SK-N-SH (cell line): ENCODE measurements around the gene ERO1A. TPM values are rescaled to one million over a fixed set of nuclear protein-coding genes. Genes with fewer than 3 reads are reported as not detected.

Experiments used
- CTCF ChIA-PET: fragments of 300-600, 350-600 bp; formaldehyde crosslinking; extraction: SDS; loops from one replicate; lab custom pipeline; 2021; lab: Yijun Ruan, JAX
- POLR2A ChIA-PET: fragments of 350-600 bp; sonication (Branson Sonifier 250); formaldehyde crosslinking; extraction: SDS; loops from one replicate; lab custom pipeline; 2020; ENCODE audit warnings: antibody characterized with exemption, inconsistent platforms; lab: Yijun Ruan, JAX
- DNase-seq: peaks from one replicate; pipeline ENCODE4 v3.0.0; 2012
- H2AFZ ChIP-seq: fragments of 200-600 bp; sonication (generic); 2 replicates; pipeline ENCODE4 v1.8.1; 2016; ENCODE audit warnings: antibody characterized with exemption, mild to moderate bottlenecking, low read depth
- H3F3A ChIP-seq: fragments of 200-600 bp; sonication (generic); replicated peaks from 2 replicates; pipeline ENCODE3; 2016; ENCODE audit warnings: antibody characterized with exemption, mild to moderate bottlenecking; ENCODE audit not compliant: insufficient read depth
- H3K27ac ChIP-seq, 2 experiments: fragments of 200-500 bp in 1 of 2; fragments of 200-600 bp in 1 of 2; sonication (Bioruptor generic) in 1 of 2; sonication (generic), shearing (Covaris generic) in 1 of 2; 2 replicates each; pipeline versions ENCODE4 v1.5.1 to v1.6.1; 2014 to 2016; ENCODE audit warnings: low read depth in 2 of 2, inconsistent platforms in 1 of 2, low read length in 1 of 2, mild to moderate bottlenecking in 1 of 2, mixed read lengths in 1 of 2
- H3K27me3 ChIP-seq: fragments of 200-600 bp; sonication (generic), shearing (Covaris generic); 2 replicates; pipeline ENCODE4 v1.6.1; 2016; ENCODE audit warnings: mixed run types; ENCODE audit not compliant: insufficient read depth
- H3K36me3 ChIP-seq, 2 experiments: fragments of 200-500 bp in 1 of 2; fragments of 200-600 bp in 1 of 2; sonication (Bioruptor generic) in 1 of 2; sonication (generic) in 1 of 2; replicated peaks in 1 of 2; 2 replicates each; pipeline versions ENCODE3 to v1.5.1; 2014 to 2016; ENCODE audit warnings: low read length in 1 of 2, mild to moderate bottlenecking in 1 of 2; ENCODE audit not compliant: insufficient read depth in 2 of 2, control insufficient read depth in 1 of 2
- H3K4me1 ChIP-seq, 2 experiments: fragments of 200-500 bp in 1 of 2; fragments of 200-600 bp in 1 of 2; sonication (Bioruptor generic) in 1 of 2; sonication (generic), shearing (Covaris generic) in 1 of 2; 2 replicates each; pipeline versions ENCODE4 v1.5.1 to v1.6.1; 2014 to 2016; ENCODE audit warnings: low read depth in 1 of 2, low read length in 1 of 2, mixed run types in 1 of 2; ENCODE audit not compliant: insufficient read depth in 2 of 2, control insufficient read depth in 1 of 2
- H3K4me2 ChIP-seq: fragments of 200-600 bp; sonication (generic), shearing (Covaris generic); 2 replicates; pipeline ENCODE4 v1.6.1; 2017; ENCODE audit warnings: mixed run types
- H3K4me3 ChIP-seq, 2 experiments: fragments of 200-500 bp in 1 of 2; fragments of 200-600 bp in 1 of 2; sonication (Bioruptor generic) in 1 of 2; sonication (generic), shearing (Covaris generic) in 1 of 2; 2 replicates each; pipeline versions ENCODE4 v1.5.1 to v1.8.1; 2014 to 2016; ENCODE audit warnings: low read depth in 2 of 2, inconsistent platforms in 1 of 2, low read length in 1 of 2, mild to moderate bottlenecking in 1 of 2, mixed read lengths in 1 of 2, moderate library complexity in 1 of 2
- H3K79me2 ChIP-seq: fragments of 200-600 bp; sonication (generic); 2 replicates; pipeline ENCODE4 v1.8.1; 2017; ENCODE audit warnings: mild to moderate bottlenecking; ENCODE audit not compliant: insufficient read depth
- H3K9ac ChIP-seq: fragments of 200-600 bp; sonication (generic); 2 replicates; pipeline ENCODE4 v1.6.1; 2017; ENCODE audit warnings: mixed run types
- H3K9me2 ChIP-seq: fragments of 200-600 bp; sonication (generic); 2 replicates; pipeline ENCODE4 v1.6.1; 2017; ENCODE audit warnings: mixed run types
- H3K9me3 ChIP-seq: fragments of 200-600 bp; sonication (generic); 2 replicates; pipeline ENCODE4 v1.6.1; 2017; ENCODE audit warnings: mixed run types, mild to moderate bottlenecking, moderate library complexity
- H4K20me1 ChIP-seq: fragments of 200-600 bp; sonication (generic); 2 replicates; pipeline ENCODE4 v1.6.1; 2017; ENCODE audit warnings: mild to moderate bottlenecking, mixed run types; ENCODE audit not compliant: insufficient read depth
- CHD2 ChIP-seq: fragments of 150-350 bp; IDR thresholded peaks from 2 replicates; pipeline ENCODE4 v1.6.1; 2018; ENCODE audit warnings: low read length; ENCODE audit not compliant: partially characterized antibody
- EZH2phosphoT487 ChIP-seq: fragments of 200-600 bp; sonication (generic); IDR thresholded peaks from 2 replicates; pipeline ENCODE4 v1.6.1; 2017; ENCODE audit warnings: low read depth, mixed run types, mild to moderate bottlenecking, antibody characterized with exemption, moderate library complexity, borderline replicate concordance
- GATA2 ChIP-seq: sonication (generic); formaldehyde crosslinking; IDR thresholded peaks from 2 replicates; pipeline ENCODE4 v1.5.0; 2020; ENCODE audit warnings: mild to moderate bottlenecking, missing genetic modification reagents
- JUND ChIP-seq: IDR thresholded peaks from 2 replicates; pipeline ENCODE4 v1.4.0; 2012
- NFIC ChIP-seq: IDR thresholded peaks from 2 replicates; pipeline ENCODE4 v1.4.0; 2012; ENCODE audit warnings: borderline replicate concordance
- NRF1 ChIP-seq: IDR thresholded peaks from 2 replicates; pipeline ENCODE4 v1.6.1; 2012; ENCODE audit warnings: low read depth, mild to moderate bottlenecking, low read length
- RXRA ChIP-seq: IDR thresholded peaks from 2 replicates; pipeline ENCODE4 v1.4.0; 2012; ENCODE audit warnings: low read depth, mild to moderate bottlenecking, borderline replicate concordance
- SMC3 ChIP-seq: IDR thresholded peaks from 2 replicates; pipeline ENCODE4 v1.6.1; 2012; ENCODE audit warnings: low read depth, low read length, improper control_type of control experiment
- TAF1 ChIP-seq: IDR thresholded peaks from 2 replicates; pipeline ENCODE4 v1.6.1; 2012; ENCODE audit warnings: low read depth, mild to moderate bottlenecking, low read length, moderate library complexity, borderline replicate concordance
- TCF12 ChIP-seq: IDR thresholded peaks from 2 replicates; pipeline ENCODE4 v1.4.0; 2012
- TEAD4 ChIP-seq: IDR thresholded peaks from 2 replicates; pipeline ENCODE4 v1.4.0; 2012; ENCODE audit warnings: mild to moderate bottlenecking, borderline replicate concordance; ENCODE audit not compliant: insufficient read depth
- YY1 ChIP-seq: IDR thresholded peaks from 2 replicates; pipeline ENCODE4 v1.4.0; 2012; ENCODE audit warnings: low read depth, mild to moderate bottlenecking
- WGBS: methylation state at CpG from one replicate; pipeline ENCODE4 v1.1.6; 2017; ENCODE audit warnings: low lambda C conversion rate; 5-methylcytosine and 5-hydroxymethylcytosine counted together
- polyA plus RNA-seq, 3 experiments: library from polyadenylated mRNA; depleted of rRNA; stranded (reverse); fragments of >200 nt; gene quantifications; 2 replicates each; pipeline ENCODE4 v1.2.3, GENCODE V29; 2012
- TF ChIP-seq, protein P1 (sequence below): IDR thresholded peaks from 2 replicates; pipeline ENCODE4 v1.4.0; 2012; ENCODE audit warnings: low read depth, borderline replicate concordance
- TF ChIP-seq, protein P2 (sequence below): IDR thresholded peaks from 2 replicates; pipeline ENCODE4 v1.4.0; 2012; ENCODE audit warnings: low read depth
- TF ChIP-seq, protein P3 (sequence below): IDR thresholded peaks from 2 replicates; pipeline ENCODE4; 2012
- TF ChIP-seq, protein P4 (sequence below): fragments of 150-350 bp; IDR thresholded peaks from 2 replicates; pipeline ENCODE4 v1.6.1; 2016; ENCODE audit warnings: mild to moderate bottlenecking, low read depth, low read length
- TF ChIP-seq, protein P5 (sequence below): IDR thresholded peaks from 2 replicates; pipeline ENCODE4 v1.6.1; 2012; ENCODE audit warnings: mild to moderate bottlenecking, low read depth, low read length, moderate library complexity
- TF ChIP-seq, protein P6 (sequence below): fragments of 150-350 bp; IDR thresholded peaks from 2 replicates; pipeline ENCODE4 v1.6.1; 2017; ENCODE audit warnings: antibody characterized with exemption, low read length, low read depth, borderline replicate concordance

Gene ERO1A
- polyA plus RNA-seq, 1 of the 3 experiments (the other 2 are of a cell fraction): 19.3 TPM

DNA sequence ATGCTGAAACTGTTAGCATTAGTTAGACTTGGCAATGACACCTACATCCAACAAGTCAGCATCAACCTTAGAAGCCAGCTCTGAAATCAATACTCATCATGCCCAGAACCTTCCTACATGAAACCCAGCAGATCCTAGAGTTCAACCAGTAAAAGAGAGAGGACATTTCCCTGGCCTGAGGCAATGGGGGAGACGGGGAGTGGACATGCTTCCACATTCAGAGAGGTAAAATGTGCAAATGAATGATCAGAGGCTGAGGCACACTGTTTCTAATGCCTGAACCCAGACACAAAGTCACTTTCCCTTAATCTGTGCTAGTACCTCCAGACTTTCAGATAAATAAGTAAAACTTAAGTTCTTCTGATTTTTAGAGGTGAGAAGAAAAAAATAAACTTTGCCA is 34.5 kb downstream of the ERO1A start:
- H3K79me2 ChIP-seq: no peaks in the 10 kb centered on the region
- H3K9me2 ChIP-seq: no peaks in the 10 kb centered on the region
- H3F3A ChIP-seq: no peaks in the 10 kb centered on the region
- H4K20me1 ChIP-seq: no peaks in the 10 kb centered on the region
- H3K4me1 ChIP-seq: peaks cover 0 to 2% of the 10 kb centered on the region in 2 experiments; a peak in 1 of 4 replicates
- H3K36me3 ChIP-seq: peaks cover 29% of the 10 kb centered on the region in 2 experiments
- WGBS: 92% methylated on average over 1 of the region's 1 CpG
- H3K4me3 ChIP-seq: no peak overlapping the region
- ChIA-PET POLR2A (no interaction called here), CTCF (interaction anchor here (1.0 kb wide), 1 partner anchor 10 kb away, joined by 4 read pairs; no protein-coding TSS in a partner anchor)
- H3K9ac ChIP-seq: no peak overlapping the region
- no peak for DNase-seq
- no peak overlapping the region for H3K27ac ChIP-seq
- H3K4me2 ChIP-seq: no peak overlapping the region
- H2AFZ ChIP-seq: no peak overlapping the region
- H3K27me3 ChIP-seq: no peaks in the 10 kb centered on the region
- H3K9me3 ChIP-seq: no peaks in the 10 kb centered on the region
- no peak for TF ChIP-seq TCF12
- no peak for TF ChIP-seq NRF1
- no peak for TF ChIP-seq TAF1
- TF ChIP-seq, protein P1, sequence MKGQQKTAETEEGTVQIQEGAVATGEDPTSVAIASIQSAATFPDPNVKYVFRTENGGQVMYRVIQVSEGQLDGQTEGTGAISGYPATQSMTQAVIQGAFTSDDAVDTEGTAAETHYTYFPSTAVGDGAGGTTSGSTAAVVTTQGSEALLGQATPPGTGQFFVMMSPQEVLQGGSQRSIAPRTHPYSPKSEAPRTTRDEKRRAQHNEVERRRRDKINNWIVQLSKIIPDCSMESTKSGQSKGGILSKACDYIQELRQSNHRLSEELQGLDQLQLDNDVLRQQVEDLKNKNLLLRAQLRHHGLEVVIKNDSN: no peak
- TF ChIP-seq, protein P2, sequence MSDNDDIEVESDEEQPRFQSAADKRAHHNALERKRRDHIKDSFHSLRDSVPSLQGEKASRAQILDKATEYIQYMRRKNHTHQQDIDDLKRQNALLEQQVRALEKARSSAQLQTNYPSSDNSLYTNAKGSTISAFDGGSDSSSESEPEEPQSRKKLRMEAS: no peak
- TF ChIP-seq GATA2 (CRISPR knock-in tag): no peak
- no peak for TF ChIP-seq RXRA
- TF ChIP-seq, protein P3, sequence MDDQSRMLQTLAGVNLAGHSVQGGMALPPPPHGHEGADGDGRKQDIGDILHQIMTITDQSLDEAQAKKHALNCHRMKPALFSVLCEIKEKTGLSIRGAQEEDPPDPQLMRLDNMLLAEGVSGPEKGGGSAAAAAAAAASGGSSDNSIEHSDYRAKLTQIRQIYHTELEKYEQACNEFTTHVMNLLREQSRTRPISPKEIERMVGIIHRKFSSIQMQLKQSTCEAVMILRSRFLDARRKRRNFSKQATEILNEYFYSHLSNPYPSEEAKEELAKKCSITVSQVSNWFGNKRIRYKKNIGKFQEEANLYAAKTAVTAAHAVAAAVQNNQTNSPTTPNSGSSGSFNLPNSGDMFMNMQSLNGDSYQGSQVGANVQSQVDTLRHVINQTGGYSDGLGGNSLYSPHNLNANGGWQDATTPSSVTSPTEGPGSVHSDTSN: no peak
- TF ChIP-seq TEAD4: no peak
- no peak for TF ChIP-seq SMC3
- no peak for TF ChIP-seq EZH2phosphoT487
- TF ChIP-seq, protein P4, sequence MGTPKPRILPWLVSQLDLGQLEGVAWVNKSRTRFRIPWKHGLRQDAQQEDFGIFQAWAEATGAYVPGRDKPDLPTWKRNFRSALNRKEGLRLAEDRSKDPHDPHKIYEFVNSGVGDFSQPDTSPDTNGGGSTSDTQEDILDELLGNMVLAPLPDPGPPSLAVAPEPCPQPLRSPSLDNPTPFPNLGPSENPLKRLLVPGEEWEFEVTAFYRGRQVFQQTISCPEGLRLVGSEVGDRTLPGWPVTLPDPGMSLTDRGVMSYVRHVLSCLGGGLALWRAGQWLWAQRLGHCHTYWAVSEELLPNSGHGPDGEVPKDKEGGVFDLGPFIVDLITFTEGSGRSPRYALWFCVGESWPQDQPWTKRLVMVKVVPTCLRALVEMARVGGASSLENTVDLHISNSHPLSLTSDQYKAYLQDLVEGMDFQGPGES: no peak
- TF ChIP-seq, protein P5, sequence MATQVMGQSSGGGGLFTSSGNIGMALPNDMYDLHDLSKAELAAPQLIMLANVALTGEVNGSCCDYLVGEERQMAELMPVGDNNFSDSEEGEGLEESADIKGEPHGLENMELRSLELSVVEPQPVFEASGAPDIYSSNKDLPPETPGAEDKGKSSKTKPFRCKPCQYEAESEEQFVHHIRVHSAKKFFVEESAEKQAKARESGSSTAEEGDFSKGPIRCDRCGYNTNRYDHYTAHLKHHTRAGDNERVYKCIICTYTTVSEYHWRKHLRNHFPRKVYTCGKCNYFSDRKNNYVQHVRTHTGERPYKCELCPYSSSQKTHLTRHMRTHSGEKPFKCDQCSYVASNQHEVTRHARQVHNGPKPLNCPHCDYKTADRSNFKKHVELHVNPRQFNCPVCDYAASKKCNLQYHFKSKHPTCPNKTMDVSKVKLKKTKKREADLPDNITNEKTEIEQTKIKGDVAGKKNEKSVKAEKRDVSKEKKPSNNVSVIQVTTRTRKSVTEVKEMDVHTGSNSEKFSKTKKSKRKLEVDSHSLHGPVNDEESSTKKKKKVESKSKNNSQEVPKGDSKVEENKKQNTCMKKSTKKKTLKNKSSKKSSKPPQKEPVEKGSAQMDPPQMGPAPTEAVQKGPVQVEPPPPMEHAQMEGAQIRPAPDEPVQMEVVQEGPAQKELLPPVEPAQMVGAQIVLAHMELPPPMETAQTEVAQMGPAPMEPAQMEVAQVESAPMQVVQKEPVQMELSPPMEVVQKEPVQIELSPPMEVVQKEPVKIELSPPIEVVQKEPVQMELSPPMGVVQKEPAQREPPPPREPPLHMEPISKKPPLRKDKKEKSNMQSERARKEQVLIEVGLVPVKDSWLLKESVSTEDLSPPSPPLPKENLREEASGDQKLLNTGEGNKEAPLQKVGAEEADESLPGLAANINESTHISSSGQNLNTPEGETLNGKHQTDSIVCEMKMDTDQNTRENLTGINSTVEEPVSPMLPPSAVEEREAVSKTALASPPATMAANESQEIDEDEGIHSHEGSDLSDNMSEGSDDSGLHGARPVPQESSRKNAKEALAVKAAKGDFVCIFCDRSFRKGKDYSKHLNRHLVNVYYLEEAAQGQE: no peak
- TF ChIP-seq, protein P6, sequence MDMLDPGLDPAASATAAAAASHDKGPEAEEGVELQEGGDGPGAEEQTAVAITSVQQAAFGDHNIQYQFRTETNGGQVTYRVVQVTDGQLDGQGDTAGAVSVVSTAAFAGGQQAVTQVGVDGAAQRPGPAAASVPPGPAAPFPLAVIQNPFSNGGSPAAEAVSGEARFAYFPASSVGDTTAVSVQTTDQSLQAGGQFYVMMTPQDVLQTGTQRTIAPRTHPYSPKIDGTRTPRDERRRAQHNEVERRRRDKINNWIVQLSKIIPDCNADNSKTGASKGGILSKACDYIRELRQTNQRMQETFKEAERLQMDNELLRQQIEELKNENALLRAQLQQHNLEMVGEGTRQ: no peak
- no peak for TF ChIP-seq CHD2
- no peak for TF ChIP-seq YY1
- TF ChIP-seq NFIC: no peak
- TF ChIP-seq JUND: no peak
